WTC11 (cell line): ENCODE data around the gene G2E3.

Source experiments
- ATF1 ChIP-seq: sonication (generic); formaldehyde crosslinking; IDR thresholded peaks from 2 replicates; pipeline ENCODE4 v1.8.1; 2023; ENCODE audit warnings: mild to moderate bottlenecking, moderate library complexity, missing genetic modification reagents
- CTCF ChIP-seq: fragments of 200-600 bp; IDR thresholded peaks from 2 replicates; pipeline ENCODE4 v1.8.0; 2022; ENCODE audit warnings: antibody characterized with exemption
- ESRRA ChIP-seq: sonication (generic); formaldehyde crosslinking; IDR thresholded peaks from 2 replicates; pipeline ENCODE4 v1.8.1; 2022; ENCODE audit warnings: mild to moderate bottlenecking, missing genetic modification reagents, borderline replicate concordance
- HMGA2 ChIP-seq: fragments of 250-450 bp; sonication (Bioruptor Pico); IDR thresholded peaks from 2 replicates; pipeline ENCODE4 v1.4.0; 2021; ENCODE audit warnings: mild to moderate bottlenecking, moderate library complexity
- KAT7 ChIP-seq: sonication (generic); formaldehyde crosslinking; IDR thresholded peaks from 2 replicates; pipeline ENCODE4 v1.8.1; 2023; ENCODE audit warnings: missing genetic modification reagents, mild to moderate bottlenecking, borderline replicate concordance
- NR1H2 ChIP-seq: sonication (generic); formaldehyde crosslinking; IDR thresholded peaks from 2 replicates; pipeline ENCODE4 v1.9.0; 2021; ENCODE audit warnings: mild to moderate bottlenecking, moderate library complexity, missing genetic modification reagents
- SP1 ChIP-seq: sonication (generic); formaldehyde crosslinking; conservative IDR thresholded peaks from 2 replicates; pipeline ENCODE4 v1.8.1; 2022; ENCODE audit warnings: missing genetic modification reagents
- TCF7 ChIP-seq: sonication (generic); formaldehyde crosslinking; IDR thresholded peaks from 2 replicates; pipeline ENCODE4 v1.8.0; 2022; ENCODE audit warnings: mild to moderate bottlenecking, low read depth, missing genetic modification reagents, moderate library complexity
- TEAD1 ChIP-seq: sonication (generic); formaldehyde crosslinking; IDR thresholded peaks from 2 replicates; pipeline ENCODE4 v1.8.0; 2022; ENCODE audit warnings: mild to moderate bottlenecking, missing genetic modification reagents
- ZNF232 ChIP-seq: sonication (generic); formaldehyde crosslinking; IDR thresholded peaks from 2 replicates; pipeline ENCODE4 v1.8.0; 2022; ENCODE audit warnings: mild to moderate bottlenecking, missing genetic modification reagents
- ZNF423 ChIP-seq: fragments of 250-450 bp; sonication (Bioruptor Pico); IDR thresholded peaks from 2 replicates; pipeline ENCODE4 v2.1.2; 2022; ENCODE audit warnings: mild to moderate bottlenecking, moderate library complexity
- TF ChIP-seq, protein P1 (sequence below): sonication (generic); formaldehyde crosslinking; conservative IDR thresholded peaks from 2 replicates; pipeline ENCODE4 v1.8.1; 2023; ENCODE audit warnings: mild to moderate bottlenecking, low read depth, missing genetic modification reagents, moderate library complexity
- TF ChIP-seq, protein P2 (sequence below): sonication (generic); formaldehyde crosslinking; IDR thresholded peaks from 2 replicates; pipeline ENCODE4 v1.8.0; 2022; ENCODE audit warnings: mild to moderate bottlenecking, missing genetic modification reagents
- TF ChIP-seq, protein P3 (sequence below): sonication (generic); formaldehyde crosslinking; IDR thresholded peaks from 2 replicates; pipeline ENCODE4 v1.8.0; 2022; ENCODE audit warnings: mild to moderate bottlenecking, missing genetic modification reagents

GRCh38 chr14:30608533-30609006, 49.6 kb downstream of the G2E3 start:
- TF ChIP-seq, protein P1, sequence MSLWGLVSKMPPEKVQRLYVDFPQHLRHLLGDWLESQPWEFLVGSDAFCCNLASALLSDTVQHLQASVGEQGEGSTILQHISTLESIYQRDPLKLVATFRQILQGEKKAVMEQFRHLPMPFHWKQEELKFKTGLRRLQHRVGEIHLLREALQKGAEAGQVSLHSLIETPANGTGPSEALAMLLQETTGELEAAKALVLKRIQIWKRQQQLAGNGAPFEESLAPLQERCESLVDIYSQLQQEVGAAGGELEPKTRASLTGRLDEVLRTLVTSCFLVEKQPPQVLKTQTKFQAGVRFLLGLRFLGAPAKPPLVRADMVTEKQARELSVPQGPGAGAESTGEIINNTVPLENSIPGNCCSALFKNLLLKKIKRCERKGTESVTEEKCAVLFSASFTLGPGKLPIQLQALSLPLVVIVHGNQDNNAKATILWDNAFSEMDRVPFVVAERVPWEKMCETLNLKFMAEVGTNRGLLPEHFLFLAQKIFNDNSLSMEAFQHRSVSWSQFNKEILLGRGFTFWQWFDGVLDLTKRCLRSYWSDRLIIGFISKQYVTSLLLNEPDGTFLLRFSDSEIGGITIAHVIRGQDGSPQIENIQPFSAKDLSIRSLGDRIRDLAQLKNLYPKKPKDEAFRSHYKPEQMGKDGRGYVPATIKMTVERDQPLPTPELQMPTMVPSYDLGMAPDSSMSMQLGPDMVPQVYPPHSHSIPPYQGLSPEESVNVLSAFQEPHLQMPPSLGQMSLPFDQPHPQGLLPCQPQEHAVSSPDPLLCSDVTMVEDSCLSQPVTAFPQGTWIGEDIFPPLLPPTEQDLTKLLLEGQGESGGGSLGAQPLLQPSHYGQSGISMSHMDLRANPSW (CRISPR knock-in tag): no peak
- TF ChIP-seq, protein P2, sequence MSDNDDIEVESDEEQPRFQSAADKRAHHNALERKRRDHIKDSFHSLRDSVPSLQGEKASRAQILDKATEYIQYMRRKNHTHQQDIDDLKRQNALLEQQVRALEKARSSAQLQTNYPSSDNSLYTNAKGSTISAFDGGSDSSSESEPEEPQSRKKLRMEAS (CRISPR knock-in tag): no peak
- no peak for TF ChIP-seq SP1
- no peak for TF ChIP-seq ZNF232
- no peak for TF ChIP-seq CTCF
- no peak for TF ChIP-seq HMGA2 (CRISPR knock-in tag)
- no peak for TF ChIP-seq NR1H2
- no peak for TF ChIP-seq ESRRA
- TF ChIP-seq TCF7 (CRISPR knock-in tag): no peak
- TF ChIP-seq, protein P3, sequence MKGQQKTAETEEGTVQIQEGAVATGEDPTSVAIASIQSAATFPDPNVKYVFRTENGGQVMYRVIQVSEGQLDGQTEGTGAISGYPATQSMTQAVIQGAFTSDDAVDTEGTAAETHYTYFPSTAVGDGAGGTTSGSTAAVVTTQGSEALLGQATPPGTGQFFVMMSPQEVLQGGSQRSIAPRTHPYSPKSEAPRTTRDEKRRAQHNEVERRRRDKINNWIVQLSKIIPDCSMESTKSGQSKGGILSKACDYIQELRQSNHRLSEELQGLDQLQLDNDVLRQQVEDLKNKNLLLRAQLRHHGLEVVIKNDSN (CRISPR knock-in tag): no peak
- TF ChIP-seq ATF1 (CRISPR knock-in tag): no peak
- TF ChIP-seq KAT7: no peak
- TF ChIP-seq ZNF423 (CRISPR knock-in tag): no peak
- TF ChIP-seq TEAD1 (CRISPR knock-in tag): no peak
